NCI-H2107 treated with DMSO at 0.1 percent for 48 hours (cell line): ENCODE measurements around the gene IMPG1.
"Not testable (repeated sequence)": the region's sequence is repeated elsewhere in the genome, so short reads cannot be mapped to it uniquely, and the experiment has no call there.

ENCODE experiments used
- DNase-seq: peaks from one replicate; lab custom pipeline; 2025; ENCODE audit not compliant: unreplicated experiment; lab: John Stamatoyannopoulos, UW

IMPG1 gene

DNA sequence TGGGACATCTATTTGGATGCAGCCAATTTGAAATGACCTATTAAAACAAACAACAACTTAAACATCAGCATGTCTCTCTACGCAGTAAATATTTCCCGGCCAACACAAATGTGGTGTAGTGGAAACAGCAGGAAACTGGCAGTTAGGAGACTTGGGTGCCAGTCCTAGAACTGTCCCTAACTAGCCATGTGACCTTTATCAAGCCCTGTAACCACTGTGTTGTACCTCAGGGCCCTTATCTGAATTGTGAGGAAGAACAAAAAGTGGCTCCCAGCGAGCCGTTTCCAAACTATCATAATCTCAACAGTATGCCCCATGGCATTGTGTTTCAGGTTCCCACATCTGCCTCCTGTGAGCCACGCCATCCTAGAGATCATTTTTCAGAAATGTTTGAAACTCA is 124.5 kb downstream of the IMPG1 start:
- no peak for DNase-seq

DNA sequence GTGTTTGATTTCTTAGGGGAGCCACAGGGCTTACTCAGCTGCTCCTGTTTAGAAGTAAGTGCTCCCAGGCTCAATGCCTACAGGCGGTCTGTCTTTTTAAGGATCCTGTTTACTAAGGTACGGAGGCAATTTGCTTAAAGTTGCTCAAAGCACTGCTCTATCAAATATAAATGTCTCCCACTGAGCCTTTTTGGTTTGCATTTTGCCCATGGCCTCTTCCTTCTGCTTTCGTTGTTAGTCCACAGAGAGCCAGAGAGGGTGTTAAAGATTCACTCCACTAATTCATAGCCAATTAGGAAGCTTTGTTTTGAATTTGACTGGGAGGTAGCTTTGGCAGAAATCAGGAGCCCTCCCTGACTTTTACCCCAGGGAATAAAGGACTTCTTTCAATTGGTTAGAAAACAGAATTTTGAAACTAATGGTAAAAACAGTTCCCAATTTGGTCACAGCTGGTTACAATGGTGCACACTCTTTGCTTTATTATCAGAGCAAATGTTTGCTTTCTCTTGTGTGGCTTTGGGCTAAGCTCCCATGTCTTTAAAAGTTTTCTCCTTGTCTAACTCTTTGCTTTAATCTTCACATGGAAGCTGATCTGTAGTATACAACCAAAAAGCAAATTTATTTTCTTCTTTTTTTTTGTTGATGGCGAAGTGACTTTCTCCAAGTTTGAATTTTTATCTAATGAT is 126.2 kb downstream of the IMPG1 start:
- no peak for DNase-seq

DNA sequence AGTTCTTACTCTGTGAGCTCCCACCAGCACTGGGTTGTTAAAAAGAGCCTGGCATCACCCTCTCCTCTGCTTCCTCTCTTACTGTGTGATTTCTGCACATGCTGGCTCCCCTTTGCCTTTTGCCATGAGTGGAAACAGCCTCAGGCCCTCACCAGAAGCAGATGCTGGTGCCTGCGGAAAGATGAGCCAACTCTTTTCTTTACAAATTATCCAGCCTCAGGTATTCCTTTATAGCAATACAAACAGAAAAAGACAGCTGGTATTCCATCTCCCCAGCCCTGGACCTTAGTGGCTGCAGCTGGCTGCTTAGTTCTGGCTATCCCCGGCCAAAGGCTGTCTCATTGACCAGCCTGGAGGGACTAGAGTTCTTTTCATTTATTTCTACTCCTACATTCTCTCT is 129.1 kb downstream of the IMPG1 start:
- DNase-seq = no peak

DNA sequence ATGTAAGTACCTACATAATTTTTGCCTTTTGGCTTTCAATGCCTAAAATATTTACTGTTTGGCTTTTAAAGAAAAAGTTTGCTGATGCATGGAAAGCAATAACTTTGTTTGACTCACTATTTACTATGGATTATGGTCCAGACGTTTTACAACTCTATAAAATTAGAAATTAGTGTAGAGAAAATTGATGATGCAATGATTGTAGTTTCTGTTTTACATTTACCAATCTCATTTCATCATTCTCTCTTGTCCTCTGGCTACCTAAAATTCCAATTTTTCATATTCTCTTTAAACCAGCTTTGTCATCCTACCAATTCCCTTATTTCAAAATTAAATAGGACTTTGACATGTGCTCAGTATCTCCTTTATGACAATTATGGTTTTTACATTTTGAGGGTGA is 131.0 kb downstream of the IMPG1 start:
- no peak for DNase-seq

DNA sequence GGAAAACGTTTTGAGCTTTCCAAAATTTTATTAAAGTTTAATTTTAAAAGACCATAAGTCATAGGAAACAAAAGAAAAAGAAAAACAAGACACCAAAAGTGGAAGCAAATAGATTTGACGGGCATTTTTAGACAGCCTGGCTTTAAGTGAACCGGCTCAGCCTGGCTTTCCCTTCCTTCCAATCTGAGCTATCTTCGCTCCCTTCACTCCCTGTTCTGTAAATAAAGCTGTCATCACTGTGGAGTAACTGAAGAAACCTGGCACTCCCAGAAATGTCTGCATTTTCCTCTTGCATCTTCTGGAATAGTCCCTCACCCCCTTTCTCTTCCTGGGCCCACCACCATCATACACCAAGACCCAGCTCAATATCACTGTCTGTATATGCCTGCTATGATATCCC is 131.9 kb downstream of the IMPG1 start:
- DNase-seq = no peak

DNA sequence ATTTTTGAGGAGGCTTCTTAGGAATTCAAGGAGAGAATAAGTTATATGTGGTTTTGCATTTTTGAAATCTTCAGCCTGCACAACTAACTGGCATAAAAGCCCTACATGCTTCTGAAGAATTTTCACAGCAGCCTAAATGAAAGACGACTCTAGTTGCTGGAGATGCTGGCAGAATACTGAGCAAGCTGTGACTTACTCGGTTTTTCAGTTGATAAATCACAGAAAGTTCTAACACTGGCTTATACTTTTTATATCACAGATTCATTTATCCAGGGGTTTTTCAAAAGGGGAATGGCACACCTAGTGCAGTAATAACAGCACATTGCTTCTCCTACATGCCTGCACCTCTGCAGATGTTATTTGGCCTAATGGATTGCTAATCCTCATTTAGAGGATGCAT is 134.6 kb downstream of the IMPG1 start:
- DNase-seq = no peak

DNA sequence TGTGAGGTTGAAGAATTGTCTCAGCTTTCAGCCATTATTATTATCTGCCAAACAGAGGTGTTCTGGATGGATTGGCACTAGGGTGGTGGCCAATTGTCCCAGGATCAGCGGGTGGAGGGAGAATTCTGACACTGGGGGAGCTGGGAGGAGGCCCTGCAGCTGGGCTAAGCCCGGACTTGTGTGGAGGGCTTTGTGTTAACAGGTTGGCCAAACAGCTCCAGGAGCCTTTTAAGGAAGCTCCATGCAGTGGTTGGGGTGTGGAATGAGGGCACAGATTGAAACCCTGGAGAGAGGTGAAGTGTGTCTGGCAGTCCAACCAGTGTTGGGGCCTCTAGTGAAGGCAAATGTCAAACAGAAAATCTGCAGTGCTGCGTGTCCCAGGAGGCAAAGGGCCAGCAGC is 135.8 kb downstream of the IMPG1 start:
- no peak for DNase-seq

DNA sequence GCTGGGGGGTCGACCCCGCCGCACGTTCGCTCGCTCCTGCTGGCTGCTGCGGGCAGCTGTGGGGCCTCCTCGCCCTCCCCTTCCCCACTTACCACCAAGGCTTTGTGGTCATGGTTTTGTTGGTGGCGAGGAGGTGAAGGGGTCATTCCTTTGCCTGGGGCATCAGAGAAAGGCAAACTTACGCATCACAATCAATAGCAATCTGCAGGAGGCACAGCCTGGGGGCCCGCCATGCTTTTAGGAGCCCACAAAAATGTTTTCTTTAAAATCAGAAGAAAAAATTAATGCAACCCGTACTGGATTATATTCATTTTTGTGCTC is 137.0 kb downstream of the IMPG1 start:
- DNase-seq = no peak

DNA sequence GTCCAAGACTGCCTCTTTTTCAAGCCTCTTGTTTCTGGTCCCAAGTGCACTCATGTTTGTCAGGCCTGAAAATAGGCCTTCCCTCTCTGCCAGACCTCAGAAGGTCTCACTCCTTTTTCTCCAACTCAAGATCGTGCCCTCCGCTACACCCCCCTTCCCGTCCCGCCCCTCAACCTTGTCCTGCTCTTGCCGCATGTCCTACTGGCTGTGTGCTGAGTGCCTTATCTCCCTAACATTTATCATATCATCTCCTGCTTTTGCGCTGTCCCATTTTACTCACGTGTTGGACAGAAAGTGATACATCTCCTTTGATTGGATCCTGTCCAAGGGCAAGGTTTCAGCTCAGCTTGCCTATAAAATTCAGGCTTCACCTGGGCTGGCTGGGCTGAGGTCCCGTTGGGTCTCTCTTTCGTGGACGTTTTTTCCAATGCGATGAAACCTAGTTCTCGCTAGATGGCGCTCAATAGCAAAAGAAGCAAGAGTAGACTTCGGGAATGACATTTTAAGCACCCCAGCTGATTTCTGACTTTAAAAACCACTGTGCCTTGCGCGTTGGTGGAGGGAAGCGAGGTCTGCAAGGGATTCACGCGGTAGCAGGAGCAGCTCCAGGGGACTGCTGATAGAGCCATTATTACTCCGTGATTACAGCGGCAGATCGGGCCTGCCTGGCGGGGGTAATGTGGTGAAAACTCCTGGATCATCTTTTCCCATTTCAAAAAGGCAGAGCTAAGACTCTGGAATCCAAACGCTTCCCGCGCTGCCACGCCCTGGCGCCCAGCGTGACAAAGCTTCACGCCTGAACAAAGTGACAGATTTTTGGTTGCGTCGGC is 137.6 kb downstream of the IMPG1 start:
- DNase-seq = peak; percentile 79

DNA sequence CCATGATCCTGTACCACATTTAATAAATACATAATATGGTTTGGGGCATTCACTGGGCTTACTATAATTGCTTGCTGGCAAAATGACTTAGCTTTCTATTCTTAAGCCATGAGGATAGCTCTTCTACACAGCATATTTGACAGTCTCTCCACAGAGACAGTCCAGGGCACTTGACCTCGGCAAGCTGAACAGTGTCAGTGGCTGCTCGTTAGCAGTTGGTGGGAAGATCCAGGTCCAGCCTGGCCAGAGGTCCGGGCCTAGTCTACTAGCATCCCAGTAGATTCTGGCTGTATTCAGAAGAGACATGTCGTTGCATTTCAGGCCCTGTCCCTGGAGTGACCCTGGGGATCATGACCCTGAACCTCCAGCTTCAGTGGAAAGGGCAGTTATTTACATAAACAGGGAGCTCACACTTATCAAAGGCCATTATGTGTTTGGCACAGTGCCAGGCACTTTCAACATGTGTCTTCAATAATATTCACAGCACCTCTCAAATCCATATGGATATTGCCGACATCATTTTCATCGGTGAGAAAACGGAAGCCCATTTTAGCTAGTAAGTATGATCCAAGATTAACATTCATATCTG is 139.0 kb downstream of the IMPG1 start:
- DNase-seq = no peak

DNA sequence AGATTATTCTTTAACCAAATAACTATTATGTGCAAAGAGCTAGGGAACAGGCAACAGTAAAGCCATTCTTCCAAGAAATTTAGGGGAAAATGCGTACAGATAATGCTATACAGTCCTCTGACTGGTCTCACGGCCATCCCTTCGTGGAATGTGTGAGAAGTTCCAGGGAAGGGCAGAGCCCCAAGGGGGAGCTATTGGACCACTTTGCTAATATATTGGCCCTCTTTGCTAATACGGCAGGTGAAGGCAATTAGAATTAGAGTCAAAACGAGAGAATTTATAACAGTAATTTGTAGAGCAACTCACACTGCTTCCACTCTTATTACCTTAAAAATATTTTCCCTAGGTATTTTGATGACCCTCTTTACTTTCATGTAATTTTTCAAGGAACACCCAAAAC is 140.4 kb downstream of the IMPG1 start:
- peak; percentile 10 for DNase-seq

DNA sequence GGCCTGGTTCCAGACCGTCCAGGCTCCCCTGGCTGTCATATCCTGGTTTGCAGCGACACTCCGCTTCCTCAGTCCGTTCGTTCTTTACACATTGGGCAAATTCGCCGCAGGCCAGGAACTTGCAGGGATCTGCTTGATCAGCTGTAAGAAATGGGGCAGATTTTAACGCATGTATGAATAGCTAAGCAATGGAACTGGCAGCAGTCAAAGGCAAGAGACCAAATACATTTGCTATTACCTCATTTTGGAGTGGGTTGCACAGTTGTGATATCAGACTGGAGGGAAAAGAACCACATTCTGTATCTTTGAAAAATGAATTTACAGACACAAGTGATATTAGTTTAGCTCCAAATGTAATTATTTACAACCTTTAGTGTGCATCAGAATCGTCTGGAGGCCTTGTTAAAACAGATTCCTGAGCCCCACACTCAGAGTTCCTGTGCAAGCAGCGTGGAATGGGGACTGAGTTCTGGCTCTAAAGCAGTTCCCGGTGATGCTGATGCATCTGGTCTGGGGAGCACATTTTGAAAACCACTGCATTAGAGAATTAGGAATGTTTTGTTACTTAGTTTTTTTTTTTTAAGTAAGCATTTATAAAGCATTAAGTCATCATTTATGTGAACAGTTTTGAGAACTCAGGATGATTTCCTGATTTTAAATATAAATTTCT is 141.3 kb downstream of the IMPG1 start:
- no peak for DNase-seq

DNA sequence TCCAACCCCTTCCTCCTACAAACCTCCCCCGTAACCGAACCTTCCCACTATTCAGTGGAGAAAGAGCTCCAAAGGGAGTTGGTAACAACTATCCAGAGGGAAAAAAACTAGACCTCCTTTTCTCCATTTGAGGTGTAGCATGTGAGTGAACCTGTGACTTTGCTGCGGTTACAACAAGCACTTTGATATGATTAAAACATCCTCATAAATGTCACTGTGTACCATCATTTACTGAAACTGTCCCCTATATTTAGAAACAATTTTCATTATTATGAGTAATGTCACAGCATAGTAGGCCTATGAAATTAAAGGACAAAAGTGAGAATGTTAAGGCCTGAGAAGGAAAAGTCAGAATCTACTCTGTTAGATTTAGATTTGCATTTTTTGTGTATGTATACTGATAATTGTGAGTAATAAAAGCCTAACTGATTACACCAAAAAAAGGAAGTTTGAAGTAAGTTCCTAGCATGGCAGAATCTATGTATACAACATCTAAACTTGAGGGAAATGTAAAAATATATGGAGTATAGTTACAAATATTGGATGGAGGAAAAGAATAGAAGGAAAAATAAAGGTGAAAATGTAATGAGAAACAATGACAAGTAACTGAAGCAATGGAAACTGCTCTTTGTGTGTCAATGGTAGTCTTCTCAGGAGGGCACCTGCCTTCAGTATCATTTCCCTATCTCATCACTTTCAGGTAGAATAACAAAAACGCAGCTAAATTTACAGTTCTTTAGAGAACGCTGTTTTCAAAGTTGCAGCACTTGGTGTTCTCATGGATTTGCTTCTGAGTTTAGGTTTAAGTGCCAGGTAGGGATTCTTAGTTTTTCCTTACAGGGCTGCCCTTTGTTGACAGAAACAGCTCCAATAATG is 145.9 kb downstream of the IMPG1 start:
- no peak for DNase-seq

DNA sequence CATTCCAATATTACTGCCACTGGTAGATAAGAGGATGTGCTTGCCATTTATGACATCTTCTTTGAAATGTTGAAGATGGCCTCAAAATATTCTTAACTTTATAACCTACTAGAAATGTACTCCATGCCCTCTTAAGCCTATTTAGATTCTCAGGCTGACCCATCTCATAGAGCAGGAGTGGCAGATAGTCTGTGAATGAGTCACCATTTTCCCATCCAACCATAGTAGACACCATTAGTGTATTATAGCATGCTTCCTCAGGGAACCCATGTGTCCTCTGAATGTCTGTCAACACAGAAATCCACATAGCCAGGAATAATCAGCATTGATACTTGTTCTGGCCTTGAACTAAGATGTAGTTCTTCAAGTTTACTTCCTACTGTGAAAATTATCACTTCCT is 150.2 kb downstream of the IMPG1 start:
- no peak for DNase-seq

DNA sequence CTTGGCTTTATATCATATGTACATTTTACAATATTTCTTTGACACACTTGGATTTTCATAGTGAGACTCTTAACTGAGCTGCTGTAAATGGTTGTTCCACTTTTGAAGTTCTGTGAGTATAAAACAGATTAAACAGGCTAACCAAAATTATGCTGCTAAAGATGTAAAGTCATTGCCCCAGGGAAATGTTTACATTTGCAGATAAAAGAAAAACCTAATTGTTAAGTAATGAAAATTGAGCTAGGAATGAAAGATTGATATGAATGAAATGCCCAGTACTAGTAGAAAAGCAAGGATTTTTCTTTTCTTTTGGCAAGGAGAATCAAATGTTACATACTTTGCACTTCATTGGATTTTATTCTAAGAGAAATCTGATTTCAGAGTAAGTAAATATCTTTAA is 159.4 kb downstream of the IMPG1 start:
- DNase-seq = no peak

DNA sequence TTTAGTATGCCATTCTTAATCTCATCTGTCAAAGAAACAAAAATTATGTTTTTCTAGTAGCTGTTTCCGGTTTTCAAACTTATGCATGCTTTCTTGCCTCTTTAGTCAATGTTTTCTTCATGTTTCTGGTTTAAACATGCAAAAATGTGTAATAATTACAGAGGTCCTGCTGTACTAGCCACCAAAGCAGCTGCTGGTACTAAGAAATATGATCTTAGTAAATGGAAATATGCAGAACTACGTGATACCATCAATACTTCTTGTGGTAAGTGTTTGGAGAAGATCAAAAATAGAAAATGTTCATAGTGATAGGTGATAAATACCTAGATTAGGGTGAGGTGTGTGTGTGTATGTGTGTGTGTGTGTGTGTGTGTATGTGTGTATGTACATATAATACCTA is 165.0 kb downstream of the IMPG1 start:
- DNase-seq = no peak

DNA sequence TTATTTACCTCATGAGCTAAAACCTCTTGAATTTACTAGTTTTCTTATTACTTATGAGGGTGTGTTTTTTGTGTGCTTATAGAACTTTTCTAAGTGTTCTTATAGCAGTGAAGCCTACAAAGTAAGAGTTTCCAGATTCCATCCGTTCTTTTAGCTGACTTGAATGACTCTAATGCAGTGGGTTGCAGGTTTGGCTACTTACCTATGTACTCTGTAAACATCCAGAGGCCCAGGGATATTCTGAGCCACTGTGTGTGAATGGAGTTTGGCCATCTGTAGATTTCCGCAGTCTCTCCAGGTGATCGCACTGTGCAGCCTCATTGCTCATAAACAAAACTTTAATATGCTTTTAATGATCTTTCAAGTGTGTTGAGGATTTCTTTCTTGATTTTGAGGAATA is 165.6 kb downstream of the IMPG1 start:
- DNase-seq = no peak

DNA sequence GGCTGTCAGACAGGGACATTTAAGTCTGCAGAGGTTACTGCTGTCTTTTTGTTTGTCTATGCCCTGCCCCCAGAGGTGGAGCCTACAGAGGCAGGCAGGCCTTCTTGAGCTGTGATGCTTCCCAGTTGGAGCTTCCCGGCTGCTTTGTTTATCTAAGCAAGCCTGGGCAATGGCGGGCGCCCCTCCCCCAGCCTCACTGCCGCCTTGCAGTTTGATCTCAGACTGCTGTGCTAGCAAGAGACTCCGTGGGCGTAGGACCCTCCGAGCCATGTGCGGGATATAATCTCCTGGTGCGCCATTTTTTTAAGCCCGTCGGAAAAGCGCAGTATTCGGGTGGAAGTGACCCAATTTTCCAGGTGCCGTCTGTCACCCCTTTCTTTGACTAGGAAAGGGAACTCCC is 167.3 kb downstream of the IMPG1 start:
- DNase-seq = not testable (repeated sequence)

DNA sequence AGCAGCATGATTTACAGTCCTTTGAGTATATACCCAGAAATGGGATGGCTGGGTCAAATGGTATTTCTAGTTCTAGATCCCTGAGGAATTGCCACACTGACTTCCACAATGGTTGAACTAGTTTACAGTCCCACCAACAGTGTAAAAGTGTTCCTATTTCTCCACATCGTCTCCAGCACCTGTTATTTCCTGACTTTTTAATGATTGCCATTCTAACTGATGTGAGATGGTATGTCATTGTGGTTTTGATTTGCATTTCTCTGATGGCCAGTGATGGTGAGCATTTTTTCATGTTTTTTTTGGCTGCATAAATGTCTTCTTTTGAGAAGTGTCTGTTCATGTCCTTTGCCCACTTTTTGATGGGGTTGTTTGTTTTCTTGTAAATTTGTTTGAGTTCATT is 172.2 kb downstream of the IMPG1 start:
- not testable (repeated sequence) for DNase-seq

DNA sequence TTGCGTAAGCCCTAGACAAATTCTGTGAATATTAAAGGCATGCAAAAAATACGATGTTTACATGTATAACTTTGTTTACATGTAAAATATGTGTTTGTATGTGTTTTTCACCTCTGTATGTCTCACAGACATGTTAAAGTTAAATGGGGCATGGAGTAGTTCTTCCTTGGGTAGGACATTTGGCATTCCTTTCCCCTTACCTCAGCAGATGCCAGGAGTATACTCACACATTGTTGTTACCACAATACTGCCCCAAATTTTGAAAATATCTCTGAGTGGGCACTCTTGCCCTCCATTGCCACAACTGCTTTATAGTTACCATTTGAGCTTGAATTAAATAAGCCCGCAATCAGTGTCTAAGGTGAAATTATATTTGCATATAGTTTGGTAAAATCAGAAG is 175.9 kb downstream of the IMPG1 start:
- no peak for DNase-seq

DNA sequence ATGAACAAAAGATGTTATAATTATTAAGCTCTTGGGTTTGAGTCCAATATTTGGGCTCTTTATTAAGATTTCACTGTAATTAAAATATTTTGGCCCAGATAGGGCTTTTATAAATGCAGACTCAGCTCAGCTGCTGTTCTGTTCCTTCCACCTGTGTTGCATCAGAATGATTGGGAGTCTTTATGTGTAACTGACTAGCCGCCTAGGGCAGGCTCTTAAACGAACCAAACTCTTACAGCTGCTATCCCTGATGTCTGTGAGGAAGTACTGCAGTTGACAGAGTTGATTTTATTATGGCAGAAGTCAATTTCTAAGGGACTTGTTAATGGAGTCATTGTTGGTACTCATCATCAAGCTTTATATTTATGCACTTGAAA is 178.7 kb downstream of the IMPG1 start:
- DNase-seq = no peak
